GM21786 (cell line): ENCODE results near the gene TCN2.
"Not testable (repeated sequence)": the region's sequence is repeated elsewhere in the genome, so short reads cannot be mapped to it uniquely, and the experiment has no call there.

Experiments used
- ATAC-seq: cut with Tn5 transposase; IDR thresholded peaks from one replicate; pipeline ENCODE4 v1.9.1; 2021; ENCODE audit not compliant: unreplicated experiment

The TCN2 gene

GRCh38 chr22:30575859-30576258 lies 31.1 kb upstream of the TCN2 start:
- no peak for ATAC-seq

GRCh38 chr22:30578481-30578880 lies 28.5 kb upstream of the TCN2 start:
- no peak for ATAC-seq

- no peak for ATAC-seq
Measured at GRCh38 chr22:30580896-30581295, 26.1 kb upstream of the TCN2 start.

- ATAC-seq: no peak
Measured at GRCh38 chr22:30582051-30582450, 24.9 kb upstream of the TCN2 start.

- ATAC-seq: no peak
Measured at GRCh38 chr22:30582788-30583545, 24.0 kb upstream of the TCN2 start.

GRCh38 chr22:30584441-30584840 lies 22.5 kb upstream of the TCN2 start:
- no peak for ATAC-seq

- no peak for ATAC-seq
Measured at GRCh38 chr22:30586414-30586813, 20.6 kb upstream of the TCN2 start.

- ATAC-seq: no peak
Measured at GRCh38 chr22:30591191-30591587, 15.8 kb upstream of the TCN2 start.

- peak; percentile 96 for ATAC-seq
Measured at GRCh38 chr22:30591588-30592359, 15.2 kb upstream of the TCN2 start, which contains the start of gene PES1. Gene PES1 (minus strand): TSS chr22:30591910. CDS start chr22:30591833, 77 bp downstream.

- ATAC-seq: not testable (repeated sequence)
Measured at GRCh38 chr22:30592360-30592713, 14.6 kb upstream of the TCN2 start.

- ATAC-seq: no peak
Measured at GRCh38 chr22:30596199-30596598, 10.8 kb upstream of the TCN2 start.

- ATAC-seq: no peak
Measured at GRCh38 chr22:30596886-30597285, 10.1 kb upstream of the TCN2 start.

GRCh38 chr22:30598986-30599385 lies 8.0 kb upstream of the TCN2 start:
- ATAC-seq: no peak

- no peak for ATAC-seq
Measured at GRCh38 chr22:30600921-30601320, 6.1 kb upstream of the TCN2 start.

GRCh38 chr22:30601464-30601863 lies 5.5 kb upstream of the TCN2 start:
- no peak for ATAC-seq

GRCh38 chr22:30602049-30602448 lies 4.9 kb upstream of the TCN2 start:
- no peak for ATAC-seq

GRCh38 chr22:30603801-30604200 lies 3.2 kb upstream of the TCN2 start:
- ATAC-seq: no peak

- no peak for ATAC-seq
Measured at GRCh38 chr22:30604723-30605122, 2.3 kb upstream of the TCN2 start.

GRCh38 chr22:30605449-30606110 lies 1.4 kb upstream of the TCN2 start:
- no peak for ATAC-seq

- ATAC-seq: no peak
Measured at GRCh38 chr22:30607300-30607930, 441 bp downstream of the TCN2 start.

- no peak for ATAC-seq
Measured at GRCh38 chr22:30607939-30608338, 965 bp downstream of the TCN2 start.
